Tibial nerve (tissue), 4 donors: ENCODE measurements around the gene CSDE1. TPM values are rescaled to one million over a fixed set of nuclear protein-coding genes. Genes with fewer than 3 reads are reported as not detected.

Experiments used
- DNase-seq, 2 donors: peaks; one replicate each; pipeline ENCODE4 v3.0.0-alpha.2; 2019; ENCODE audit warnings: low spot score in 2 of 2
- H3K27ac ChIP-seq, 4 donors: fragments of 200-600 bp; sonication (generic) in 3 of 4; one replicate each; pipeline ENCODE4 v1.5.1; 2017 to 2019; ENCODE audit warnings: mild to moderate bottlenecking in 1 of 4
- H3K27me3 ChIP-seq, 2 donors: fragments of 200-600 bp; sonication (generic) in 1 of 2; one replicate each; pipeline versions ENCODE4 v1.5.1 to v1.6.0; 2017 to 2019
- H3K36me3 ChIP-seq, 3 donors: fragments of 200-600 bp; sonication (generic); one replicate each; pipeline ENCODE4 v1.5.1; 2018 to 2019
- H3K4me1 ChIP-seq, 4 donors: fragments of 200-600 bp; sonication (generic) in 3 of 4; one replicate each; pipeline ENCODE4 v1.5.1; 2017 to 2019
- H3K4me3 ChIP-seq, 4 donors: fragments of 200-600 bp; sonication (generic) in 3 of 4; one replicate each; pipeline ENCODE4 v1.5.1; 2017 to 2019; ENCODE audit warnings: mild to moderate bottlenecking in 1 of 4, moderate library complexity in 1 of 4
- H3K9me3 ChIP-seq, 4 donors: fragments of 200-600 bp; sonication (generic) in 3 of 4; one replicate each; pipeline ENCODE4 v1.5.1; 2017 to 2019
- CTCF ChIP-seq, 5 experiments: fragments of 200-600 bp in 3 of 5; fragments of 450-650 bp in 2 of 5; sonication (generic) in 3 of 5; IDR thresholded peaks; one replicate each; pipeline ENCODE4 v1.5.1; 2016 to 2019; ENCODE audit warnings: antibody characterized with exemption in 5 of 5, mild to moderate bottlenecking in 3 of 5, moderate library complexity in 2 of 5
- EP300 ChIP-seq, 2 donors: sonication (generic); formaldehyde crosslinking; IDR thresholded peaks; one replicate each; pipeline ENCODE4 v1.6.1; 2017; ENCODE audit warnings: antibody characterized with exemption in 2 of 2, mild to moderate bottlenecking in 1 of 2
- POLR2A ChIP-seq, 2 donors: fragments of 450-650 bp; IDR thresholded peaks; one replicate each; pipeline ENCODE4 v1.6.1; 2017; ENCODE audit warnings: antibody characterized with exemption in 2 of 2, mild to moderate bottlenecking in 2 of 2, moderate library complexity in 2 of 2
- WGBS, 2 donors: methylation state at CpG; one replicate each; pipeline ENCODE4 v1.1.5; 2018; 5-methylcytosine and 5-hydroxymethylcytosine counted together
- small RNA-seq: library from RNA; depleted of rRNA; stranded (forward); fragments of <200 nt; gene quantifications from one replicate; pipeline ENCODE3, GENCODE V24; 2016
- total RNA-seq, 4 donors: library from RNA; depleted of rRNA; stranded (reverse); fragments of >200 nt; gene quantifications; one replicate each; pipeline ENCODE4 v1.1.0, GENCODE V29; 2016

Gene CSDE1
- total RNA-seq, 4 donors from 2014 or later: 528 to 1,344 (median 763) TPM

- Histone ChIP-seq H3K4me3 (no peak overlapping the region), H3K9me3 (no peaks in the 10 kb centered on the region), H3K27me3 (no peaks in the 10 kb centered on the region), H3K36me3 (no peaks in the 10 kb centered on the region), H3K27ac (no peak overlapping the region), H3K4me1 (peaks cover 0 to 9% (median 0%) of the 10 kb centered on the region in 4 donors)
- DNase-seq: no peak
- 88 to 96% methylated on average over 3 of the region's 3 CpGs for WGBS, 2 donors
- TF ChIP-seq EP300 (IDR thresholded peaks at IDR 0.05) (no peak), CTCF (IDR thresholded peaks at IDR 0.05) (no peak), POLR2A (IDR thresholded peaks at IDR 0.05) (no peak)
Measured at GRCh38 chr1:114666954-114667353, 90.8 kb downstream of the CSDE1 start.

Small RNAs within 50 kb of the gene (small RNA-seq; reads per million reads assigned to genes)
- gene RN7SL432P (not detected), gene RNY1P13 (not detected)

Other genes starting within 250 kb of the CSDE1 start
- gene TRIM33, start 246.8 kb downstream of the CSDE1 start, total RNA-seq: 10 to 100 TPM; 50.8 to 68.2 (median 53.4) TPM
- gene BCAS2, start 176.4 kb downstream of the CSDE1 start, total RNA-seq: 10 to 100 TPM; 25.8 to 35.4 (median 28.4) TPM
- 1 to 10 TPM; 2.4 to 4.5 (median 3.3) TPM for gene DENND2C, start 87.9 kb downstream of the CSDE1 start, total RNA-seq
- gene AMPD1, start 62.4 kb downstream of the CSDE1 start, total RNA-seq: not detected
- 10 to 100 TPM; 16.3 to 22.8 (median 20.1) TPM for gene NRAS, start 41.2 kb downstream of the CSDE1 start, total RNA-seq
- 10 to 100 TPM; 19.8 to 58.1 (median 44.0) TPM for gene SIKE1, start 22.7 kb upstream of the CSDE1 start, total RNA-seq
- gene SYCP1, start 96.9 kb upstream of the CSDE1 start, total RNA-seq: not detected